Parathyroid adenoma (tissue), 2 donors: ENCODE measurements around the gene ZNF521.

Experiments used
- H2AFZ ChIP-seq: fragments of 300-600 bp; sonication (generic); one replicate; pipeline ENCODE4 v1.7.0; 2017; ENCODE audit warnings: antibody characterized with exemption, mild to moderate bottlenecking
- H3K27ac ChIP-seq: fragments of 300-600 bp; sonication (generic); one replicate; pipeline ENCODE4 v1.7.0; 2017
- H3K27me3 ChIP-seq: fragments of 300-600 bp; sonication (generic); one replicate; pipeline ENCODE4 v1.7.0; 2017; ENCODE audit warnings: low read length; ENCODE audit not compliant: control insufficient read depth, insufficient read depth
- H3K36me3 ChIP-seq: fragments of 300-600 bp; sonication (generic); one replicate; pipeline ENCODE4 v1.7.0; 2017; ENCODE audit warnings: low read length; ENCODE audit not compliant: control insufficient read depth, insufficient read depth
- H3K4me1 ChIP-seq: fragments of 300-600 bp; sonication (generic); one replicate; pipeline ENCODE4 v1.7.0; 2017; ENCODE audit warnings: control low read depth
- H3K4me2 ChIP-seq: fragments of 300-600 bp; sonication (generic); one replicate; pipeline ENCODE4 v1.7.0; 2017; ENCODE audit warnings: low read length
- H3K4me3 ChIP-seq: fragments of 300-600 bp; sonication (generic); one replicate; pipeline ENCODE4 v1.7.0; 2017; ENCODE audit warnings: low read depth, low read length
- H3K79me2 ChIP-seq: fragments of 300-600 bp; sonication (generic); one replicate; pipeline ENCODE4 v1.7.0; 2017; ENCODE audit warnings: control low read depth
- H3K9ac ChIP-seq: fragments of 300-600 bp; sonication (generic); one replicate; pipeline ENCODE4 v1.7.0; 2017; ENCODE audit warnings: mild to moderate bottlenecking
- H3K9me3 ChIP-seq: fragments of 300-600 bp; sonication (generic); one replicate; pipeline ENCODE4 v1.7.0; 2017; ENCODE audit warnings: low read length; ENCODE audit not compliant: control insufficient read depth
- CTCF ChIP-seq: fragments of 300-600 bp; sonication (generic); IDR thresholded peaks from one replicate; pipeline ENCODE4 v1.7.0; 2017; ENCODE audit warnings: antibody characterized with exemption, mild to moderate bottlenecking
- donor health status: primary hyperparathyroidism.

The ZNF521 gene

GRCh38 chr18:25133879-25134278 is 218.1 kb downstream of the ZNF521 start:
- Histone ChIP-seq H3K27ac (no peak overlapping the region), H3K27me3 (no peaks in the 10 kb centered on the region), H3K79me2 (no peaks in the 10 kb centered on the region), H3K4me2 (no peak overlapping the region), H3K9me3 (no peaks in the 10 kb centered on the region), H2AFZ (no peak overlapping the region), H3K36me3 (no peaks in the 10 kb centered on the region), H3K4me1 (no peaks in the 10 kb centered on the region), H3K4me3 (no peak overlapping the region), H3K9ac (no peak overlapping the region)
- TF ChIP-seq CTCF, result no peak

GRCh38 chr18:25132786-25133496 is 219.0 kb downstream of the ZNF521 start:
- H3K4me1 ChIP-seq, result no peaks in the 10 kb centered on the region
- H3K4me3 ChIP-seq, result no peak overlapping the region

GRCh38 chr18:25126751-25127150 is 225.2 kb downstream of the ZNF521 start:
- H3K9ac ChIP-seq, result no peak overlapping the region
- H3K27me3 ChIP-seq, result no peaks in the 10 kb centered on the region
- H3K4me3 ChIP-seq, result no peak overlapping the region
- no peaks in the 10 kb centered on the region for H3K9me3 ChIP-seq
- no peak overlapping the region for H2AFZ ChIP-seq
- H3K27ac ChIP-seq, result no peak overlapping the region
- no peaks in the 10 kb centered on the region for H3K4me1 ChIP-seq
- H3K36me3 ChIP-seq, result no peaks in the 10 kb centered on the region
- no peak for TF ChIP-seq CTCF
- no peaks in the 10 kb centered on the region for H3K79me2 ChIP-seq
- no peak overlapping the region for H3K4me2 ChIP-seq

More at GRCh38 chr18:25132786-25133496, 219.0 kb downstream of the ZNF521 start:
- Histone ChIP-seq H3K79me2 (no peaks in the 10 kb centered on the region), H2AFZ (no peak overlapping the region), H3K27ac (no peak overlapping the region), H3K9me3 (no peaks in the 10 kb centered on the region), H3K9ac (no peak overlapping the region), H3K4me2 (no peak overlapping the region), H3K27me3 (no peaks in the 10 kb centered on the region), H3K36me3 (no peaks in the 10 kb centered on the region)
- no peak for TF ChIP-seq CTCF

- Histone ChIP-seq H3K27ac (no peak overlapping the region), H3K4me3 (no peak overlapping the region), H2AFZ (no peak overlapping the region), H3K79me2 (no peaks in the 10 kb centered on the region), H3K9ac (no peak overlapping the region), H3K4me2 (no peak overlapping the region), H3K4me1 (no peaks in the 10 kb centered on the region), H3K27me3 (no peaks in the 10 kb centered on the region), H3K36me3 (no peaks in the 10 kb centered on the region), H3K9me3 (no peaks in the 10 kb centered on the region)
- no peak for TF ChIP-seq CTCF
Measured at GRCh38 chr18:25125680-25126079, 226.3 kb downstream of the ZNF521 start.
